AG04450 (cell line): ENCODE results near the gene APOL1. TPM values are rescaled to one million over a fixed set of nuclear protein-coding genes. Genes with fewer than 3 reads are reported as not detected.
A peak's percentile ranks its signal among the peaks of the same experiment; 100 is the strongest.
"Not testable (repeated sequence)": the region's sequence is repeated elsewhere in the genome, so short reads cannot be mapped to it uniquely, and the experiment has no call there.

ENCODE experiments used
- CTCF ChIA-PET: fragments of 300-600, 350-600 bp; formaldehyde crosslinking; extraction: SDS; loops from one replicate; lab custom pipeline; 2022; ENCODE audit warnings: antibody characterized with exemption, inconsistent platforms; lab: Charles Lee
- POLR2A ChIA-PET: fragments of 350-600 bp; formaldehyde crosslinking; extraction: SDS; loops from one replicate; lab custom pipeline; 2021; ENCODE audit warnings: antibody characterized with exemption, inconsistent platforms; lab: Yijun Ruan, JAX
- DNase-seq: peaks from one replicate; pipeline ENCODE4 v3.0.0-alpha.2; 2011; ENCODE audit warnings: low read depth, low spot score
- H3K27ac ChIP-seq: one replicate; pipeline ENCODE4 v1.5.1; 2012; ENCODE audit warnings: low read depth, low read length, control low read depth
- H3K27me3 ChIP-seq: one replicate; pipeline ENCODE4 v1.6.0; 2012; ENCODE audit warnings: low read length; ENCODE audit not compliant: control insufficient read depth, insufficient read depth
- H3K4me3 ChIP-seq: 2 replicates; pipeline ENCODE4 v1.5.1; 2011; ENCODE audit warnings: mild to moderate bottlenecking, low read depth, low read length, control low read depth
- H3K9me3 ChIP-seq: 2 replicates; pipeline ENCODE4 v1.5.1; 2012; ENCODE audit warnings: low read length; ENCODE audit not compliant: control insufficient read depth, insufficient read depth
- CTCF ChIP-seq: IDR thresholded peaks from 2 replicates; pipeline ENCODE4 v1.5.1; 2011; ENCODE audit warnings: low read depth, low read length, control low read depth, inconsistent platforms
- polyA minus RNA-seq: library from RNA; depleted of rRNA, polyadenylated mRNA; stranded (reverse); fragments of >200 nt; gene quantifications from 2 replicates; pipeline ENCODE4 v1.2.3, GENCODE V29; 2011; rRNA and poly(A)+ RNA removed
- polyA plus RNA-seq: library from polyadenylated mRNA; depleted of rRNA; stranded (reverse); fragments of >200 nt; gene quantifications from 2 replicates; pipeline ENCODE4 v1.2.3, GENCODE V29; 2011; rRNA removed

The APOL1 gene
- 3.8 and 4.8 TPM in 2 replicates for polyA plus RNA-seq
- 2.8 and 3.4 TPM in 2 replicates for polyA minus RNA-seq

GRCh38 chr22:36252754-36253522 is at the start of gene APOL1:
TSS of gene APOL1 (plus strand) at chr22:36253133. CDS start at chr22:36254956, 1,823 bp downstream.
- Histone ChIP-seq H3K4me3 (peak within 1 kb of the TSS; percentile 38), H3K9me3 (peaks cover 2% of the 10 kb centered on the region), H3K27ac (peak within 1 kb of the TSS; percentile 11), H3K27me3 (no peaks in the 10 kb centered on the region)
- no peak for TF ChIP-seq CTCF
- DNase-seq = no peak
- ChIA-PET CTCF (interaction anchor here (1.7 kb wide), 1 partner anchor 14 kb away, joined by 9 read pairs; the partner anchor contains the start of gene APOL2), POLR2A (interaction anchor here (1.2 kb wide), 1 partner anchor 14 kb away, joined by 5 read pairs; the partner anchor contains the start of gene APOL2)

GRCh38 chr22:36203441-36203840 is 49.5 kb upstream of the APOL1 start:
- CTCF ChIA-PET = interaction anchor here (0.7 kb wide), 1 partner anchor 283 kb away, joined by 3 read pairs; no protein-coding TSS in a partner anchor
- H3K9me3 ChIP-seq, POLR2A ChIA-PET, H3K27ac ChIP-seq, DNase-seq, H3K4me3 ChIP-seq, H3K27me3 ChIP-seq: not testable (repeated sequence)

- H3K27ac ChIP-seq = no peak overlapping the region
- DNase-seq = no peak
- POLR2A ChIA-PET = interaction anchor here (1.1 kb wide), 1 partner anchor 23 kb away, joined by 3 read pairs; no protein-coding TSS in a partner anchor
- no peaks in the 10 kb centered on the region for H3K9me3 ChIP-seq
- no peak overlapping the region for H3K4me3 ChIP-seq
- no peak for TF ChIP-seq CTCF
- H3K27me3 ChIP-seq = peaks cover 6% of the 10 kb centered on the region
- CTCF ChIA-PET = interaction anchor here (0.9 to 1.1 kb wide), 3 partner anchors 9 to 282 kb away, joined by 3 to 14 read pairs (median 6); no protein-coding TSS in a partner anchor
Observed at GRCh38 chr22:36204001-36204631, 48.8 kb upstream of the APOL1 start.

GRCh38 chr22:36204632-36205015 is 48.3 kb upstream of the APOL1 start:
- Histone ChIP-seq H3K9me3 (no peaks in the 10 kb centered on the region), H3K4me3 (no peak overlapping the region), H3K27ac (no peak overlapping the region), H3K27me3 (peaks cover 6% of the 10 kb centered on the region)
- no peak for DNase-seq
- CTCF ChIA-PET = interaction anchor here (0.9 to 1.1 kb wide), 3 partner anchors 10 to 282 kb away, joined by 3 to 14 read pairs (median 6); no protein-coding TSS in a partner anchor
- POLR2A ChIA-PET = interaction anchor here (1.1 kb wide), 1 partner anchor 22 kb away, joined by 3 read pairs; no protein-coding TSS in a partner anchor
- TF ChIP-seq CTCF = no peak

- DNase-seq, H3K27me3 ChIP-seq, H3K9me3 ChIP-seq, H3K27ac ChIP-seq, POLR2A ChIA-PET, H3K4me3 ChIP-seq, CTCF ChIA-PET: not testable (repeated sequence)
Observed at GRCh38 chr22:36205573-36205972, 47.4 kb upstream of the APOL1 start.
